ENCODE data around the gene SUCLG2.
A peak's percentile ranks its signal among the peaks of the same experiment; 100 is the strongest.

SUCLG2 gene

GRCh38 chr3:67683522-67683921 lies 29.1 kb upstream of the SUCLG2 start:
- DNase-seq, result no peak
- H3K36me3 ChIP-seq (ENCODE audit: control insufficient read depth, insufficient read depth, low read length), result no peaks in the 10 kb centered on the region
- no peak overlapping the region for H4K5ac ChIP-seq (ENCODE audit: low read length)
- H2BK120ac ChIP-seq (ENCODE audit: low read depth, low read length), result no peak overlapping the region
- no peaks in the 10 kb centered on the region for H3K79me1 ChIP-seq (ENCODE audit: low read length)
- no peak overlapping the region for H3K4me2 ChIP-seq (ENCODE audit: low read length)
- H2AK5ac ChIP-seq (ENCODE audit: low read length), result no peak overlapping the region
- no peak overlapping the region for H2BK5ac ChIP-seq (ENCODE audit: low read length)
- H3K4me1 ChIP-seq (ENCODE audit: control insufficient read depth, low read depth, low read length), result no peaks in the 10 kb centered on the region
- no peak overlapping the region for H3K23ac ChIP-seq (ENCODE audit: low read length)
- no peak overlapping the region for H2BK15ac ChIP-seq (replicated peaks; ENCODE audit: low read depth)
- no peak overlapping the region for H3K27ac ChIP-seq (ENCODE audit: low read depth, low read length)
- H3K4me3 ChIP-seq (ENCODE audit: low read length), result no peak overlapping the region
- H4K8ac ChIP-seq (ENCODE audit: low read depth, low read length), result no peak overlapping the region
- no peak overlapping the region for H3K18ac ChIP-seq (ENCODE audit: low read length)
- no peak overlapping the region for H3K4ac ChIP-seq (ENCODE audit: low read depth, low read length)
- no peak overlapping the region for H3K56ac ChIP-seq (ENCODE audit: low read length)
- no peak overlapping the region for H3K9ac ChIP-seq (ENCODE audit: low read length)
- no peaks in the 10 kb centered on the region for H3K79me2 ChIP-seq (ENCODE audit: control insufficient read depth, insufficient read depth, low read length)
- H3K27me3 ChIP-seq (ENCODE audit: insufficient read depth, low read length, poor library complexity), result no peaks in the 10 kb centered on the region

- no peak overlapping the region for H3K4ac ChIP-seq (ENCODE audit: low read depth, low read length)
- no peak overlapping the region for H2BK120ac ChIP-seq (ENCODE audit: low read depth, low read length)
- no peak overlapping the region for H3K9ac ChIP-seq (ENCODE audit: low read length)
- no peak overlapping the region for H3K4me3 ChIP-seq (ENCODE audit: low read length)
- no peak overlapping the region for H3K27ac ChIP-seq (ENCODE audit: low read depth, low read length)
- DNase-seq, result no peak
- H2BK5ac ChIP-seq (ENCODE audit: low read length), result no peak overlapping the region
- no peak overlapping the region for H3K56ac ChIP-seq (ENCODE audit: low read length)
- no peak overlapping the region for H3K4me2 ChIP-seq (ENCODE audit: low read length)
- H3K23ac ChIP-seq (ENCODE audit: low read length), result no peak overlapping the region
- no peaks in the 10 kb centered on the region for H3K79me2 ChIP-seq (ENCODE audit: control insufficient read depth, insufficient read depth, low read length)
- no peaks in the 10 kb centered on the region for H3K27me3 ChIP-seq (ENCODE audit: insufficient read depth, low read length, poor library complexity)
- H2AK5ac ChIP-seq (ENCODE audit: low read length), result no peak overlapping the region
- H4K5ac ChIP-seq (ENCODE audit: low read length), result no peak overlapping the region
- H3K4me1 ChIP-seq (ENCODE audit: control insufficient read depth, low read depth, low read length), result no peaks in the 10 kb centered on the region
- H3K36me3 ChIP-seq (ENCODE audit: control insufficient read depth, insufficient read depth, low read length), result no peaks in the 10 kb centered on the region
- H3K79me1 ChIP-seq (ENCODE audit: low read length), result no peaks in the 10 kb centered on the region
- no peak overlapping the region for H2BK15ac ChIP-seq (replicated peaks; ENCODE audit: low read depth)
- H3K18ac ChIP-seq (ENCODE audit: low read length), result no peak overlapping the region
- H4K8ac ChIP-seq (ENCODE audit: low read depth, low read length), result no peak overlapping the region
These were observed 24.3 kb upstream of the SUCLG2 start for GRCh38 chr3:67678665-67679064.

GRCh38 chr3:67674055-67674454 lies 19.6 kb upstream of the SUCLG2 start:
- Histone ChIP-seq H3K56ac (ENCODE audit: low read length) (no peak overlapping the region), H3K27ac (ENCODE audit: low read depth, low read length) (no peak overlapping the region), H2AK5ac (ENCODE audit: low read length) (no peak overlapping the region), H3K4me2 (ENCODE audit: low read length) (no peak overlapping the region), H3K4me1 (ENCODE audit: control insufficient read depth, low read depth, low read length) (no peaks in the 10 kb centered on the region), H3K36me3 (ENCODE audit: control insufficient read depth, insufficient read depth, low read length) (no peaks in the 10 kb centered on the region), H3K18ac (ENCODE audit: low read length) (no peak overlapping the region), H3K79me1 (ENCODE audit: low read length) (no peaks in the 10 kb centered on the region), H4K8ac (ENCODE audit: low read depth, low read length) (no peak overlapping the region), H2BK120ac (ENCODE audit: low read depth, low read length) (no peak overlapping the region), H3K23ac (ENCODE audit: low read length) (no peak overlapping the region), H3K9ac (ENCODE audit: low read length) (no peak overlapping the region), H3K4ac (ENCODE audit: low read depth, low read length) (no peak overlapping the region), H3K4me3 (ENCODE audit: low read length) (no peak overlapping the region), H3K27me3 (ENCODE audit: insufficient read depth, low read length, poor library complexity) (no peaks in the 10 kb centered on the region), H2BK15ac (replicated peaks; ENCODE audit: low read depth) (no peak overlapping the region), H3K79me2 (ENCODE audit: control insufficient read depth, insufficient read depth, low read length) (no peaks in the 10 kb centered on the region), H2BK5ac (ENCODE audit: low read length) (no peak overlapping the region), H4K5ac (ENCODE audit: low read length) (no peak overlapping the region)
- no CpG with 5 or more reads among the region's 4 CpGs for WGBS (ENCODE audit: extremely low coverage, insufficient coverage, low lambda C conversion rate)
- DNase-seq, result peak; percentile 23

- peaks cover 2% of the 10 kb centered on the region for H3K4me1 ChIP-seq (ENCODE audit: control insufficient read depth, low read depth, low read length)
- H2AK5ac ChIP-seq (ENCODE audit: low read length), result no peak overlapping the region
- no peak overlapping the region for H4K8ac ChIP-seq (ENCODE audit: low read depth, low read length)
- H4K5ac ChIP-seq (ENCODE audit: low read length), result no peak overlapping the region
- no peak overlapping the region for H3K4me3 ChIP-seq (ENCODE audit: low read length)
- H3K79me2 ChIP-seq (ENCODE audit: control insufficient read depth, insufficient read depth, low read length), result no peaks in the 10 kb centered on the region
- H2BK15ac ChIP-seq (replicated peaks; ENCODE audit: low read depth), result no peak overlapping the region
- H3K9ac ChIP-seq (ENCODE audit: low read length), result no peak overlapping the region
- DNase-seq, result no peak
- no peak overlapping the region for H3K27ac ChIP-seq (ENCODE audit: low read depth, low read length)
- H3K4me2 ChIP-seq (ENCODE audit: low read length), result no peak overlapping the region
- H3K27me3 ChIP-seq (ENCODE audit: insufficient read depth, low read length, poor library complexity), result no peaks in the 10 kb centered on the region
- WGBS (ENCODE audit: extremely low coverage, insufficient coverage, low lambda C conversion rate), result no CpG with 5 or more reads among the region's 3 CpGs
- H3K79me1 ChIP-seq (ENCODE audit: low read length), result no peaks in the 10 kb centered on the region
- no peak overlapping the region for H2BK5ac ChIP-seq (ENCODE audit: low read length)
- H2BK120ac ChIP-seq (ENCODE audit: low read depth, low read length), result no peak overlapping the region
- H3K56ac ChIP-seq (ENCODE audit: low read length), result no peak overlapping the region
- no peak overlapping the region for H3K18ac ChIP-seq (ENCODE audit: low read length)
- no peak overlapping the region for H3K23ac ChIP-seq (ENCODE audit: low read length)
- H3K36me3 ChIP-seq (ENCODE audit: control insufficient read depth, insufficient read depth, low read length), result no peaks in the 10 kb centered on the region
- H3K4ac ChIP-seq (ENCODE audit: low read depth, low read length), result no peak overlapping the region
These were observed 8.3 kb upstream of the SUCLG2 start for GRCh38 chr3:67662733-67663132.

GRCh38 chr3:67661089-67661488 lies 6.7 kb upstream of the SUCLG2 start:
- Histone ChIP-seq H3K36me3 (ENCODE audit: control insufficient read depth, insufficient read depth, low read length) (no peaks in the 10 kb centered on the region), H3K4me2 (ENCODE audit: low read length) (no peak overlapping the region), H3K9ac (ENCODE audit: low read length) (no peak overlapping the region), H3K79me2 (ENCODE audit: control insufficient read depth, insufficient read depth, low read length) (no peaks in the 10 kb centered on the region), H3K56ac (ENCODE audit: low read length) (no peak overlapping the region), H3K27ac (ENCODE audit: low read depth, low read length) (no peak overlapping the region), H4K8ac (ENCODE audit: low read depth, low read length) (no peak overlapping the region), H2AK5ac (ENCODE audit: low read length) (no peak overlapping the region), H3K79me1 (ENCODE audit: low read length) (no peaks in the 10 kb centered on the region), H3K23ac (ENCODE audit: low read length) (no peak overlapping the region), H3K27me3 (ENCODE audit: insufficient read depth, low read length, poor library complexity) (no peaks in the 10 kb centered on the region), H3K4me3 (ENCODE audit: low read length) (no peak overlapping the region), H2BK120ac (ENCODE audit: low read depth, low read length) (no peak overlapping the region), H4K5ac (ENCODE audit: low read length) (no peak overlapping the region), H3K4ac (ENCODE audit: low read depth, low read length) (no peak overlapping the region), H2BK5ac (ENCODE audit: low read length) (no peak overlapping the region), H2BK15ac (replicated peaks; ENCODE audit: low read depth) (no peak overlapping the region), H3K18ac (ENCODE audit: low read length) (no peak overlapping the region), H3K4me1 (ENCODE audit: control insufficient read depth, low read depth, low read length) (peaks cover 2% of the 10 kb centered on the region)
- DNase-seq, result peak; percentile 26
- WGBS (ENCODE audit: extremely low coverage, insufficient coverage, low lambda C conversion rate), result no CpG with 5 or more reads among the region's 1 CpG

GRCh38 chr3:67657192-67657591 lies 2.8 kb upstream of the SUCLG2 start:
- no peak for DNase-seq
- no CpG with 5 or more reads among the region's 5 CpGs for WGBS (ENCODE audit: extremely low coverage, insufficient coverage, low lambda C conversion rate)
- no peak overlapping the region for H3K4ac ChIP-seq (ENCODE audit: low read depth, low read length)

More at GRCh38 chr3:67657192-67657591, 2.8 kb upstream of the SUCLG2 start:
- no peak overlapping the region for H2BK15ac ChIP-seq (replicated peaks; ENCODE audit: low read depth)
- H3K23ac ChIP-seq (ENCODE audit: low read length), result no peak overlapping the region
- no peaks in the 10 kb centered on the region for H3K36me3 ChIP-seq (ENCODE audit: control insufficient read depth, insufficient read depth, low read length)
- no peak overlapping the region for H4K5ac ChIP-seq (ENCODE audit: low read length)
- no peak overlapping the region for H3K56ac ChIP-seq (ENCODE audit: low read length)
- no peaks in the 10 kb centered on the region for H3K79me2 ChIP-seq (ENCODE audit: control insufficient read depth, insufficient read depth, low read length)
- H4K8ac ChIP-seq (ENCODE audit: low read depth, low read length), result no peak overlapping the region
- no peaks in the 10 kb centered on the region for H3K27me3 ChIP-seq (ENCODE audit: insufficient read depth, low read length, poor library complexity)
- H3K79me1 ChIP-seq (ENCODE audit: low read length), result no peaks in the 10 kb centered on the region
- H3K4me3 ChIP-seq (ENCODE audit: low read length), result no peak overlapping the region
- no peak overlapping the region for H2BK5ac ChIP-seq (ENCODE audit: low read length)
- peaks cover 4% of the 10 kb centered on the region for H3K4me1 ChIP-seq (ENCODE audit: control insufficient read depth, low read depth, low read length)
- H3K18ac ChIP-seq (ENCODE audit: low read length), result no peak overlapping the region
- H2BK120ac ChIP-seq (ENCODE audit: low read depth, low read length), result no peak overlapping the region
- H3K9ac ChIP-seq (ENCODE audit: low read length), result no peak overlapping the region
- H2AK5ac ChIP-seq (ENCODE audit: low read length), result no peak overlapping the region
- no peak overlapping the region for H3K27ac ChIP-seq (ENCODE audit: low read depth, low read length)
- H3K4me2 ChIP-seq (ENCODE audit: low read length), result no peak overlapping the region
